Islet precursor cell (in vitro differentiated cells): Measurements from ENCODE around the gene FOXJ3.
A peak's percentile ranks its signal among the peaks of the same experiment; 100 is the strongest.
"Not testable (repeated sequence)": the region's sequence is repeated elsewhere in the genome, so short reads cannot be mapped to it uniquely, and the experiment has no call there.

Experiments used
- DNase-seq: peaks from one replicate; pipeline ENCODE4 v3.0.0-alpha.2; 2018

FOXJ3 gene

DNA sequence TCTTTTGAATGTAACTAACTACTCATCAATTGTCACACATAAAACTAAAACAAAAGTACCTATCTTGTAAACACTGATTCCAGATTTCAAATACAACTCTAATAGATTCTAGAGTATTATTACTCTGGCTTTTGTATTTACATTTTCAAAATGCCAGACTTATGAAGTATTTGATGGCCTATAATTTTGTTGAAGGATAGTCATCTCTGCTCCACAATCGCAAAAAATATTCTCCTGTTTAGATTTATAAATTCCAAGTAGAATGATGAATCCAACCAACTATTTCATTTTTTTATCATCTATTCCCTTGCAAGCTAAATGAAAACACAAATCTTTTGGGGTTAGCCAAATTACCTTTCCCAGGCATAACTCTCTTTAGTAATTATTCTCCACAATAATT lies 95.5 kb downstream of the FOXJ3 start:
- no peak for DNase-seq

GRCh38 chr1:42239041-42239440 lies 96.0 kb downstream of the FOXJ3 start:
- no peak for DNase-seq

DNA sequence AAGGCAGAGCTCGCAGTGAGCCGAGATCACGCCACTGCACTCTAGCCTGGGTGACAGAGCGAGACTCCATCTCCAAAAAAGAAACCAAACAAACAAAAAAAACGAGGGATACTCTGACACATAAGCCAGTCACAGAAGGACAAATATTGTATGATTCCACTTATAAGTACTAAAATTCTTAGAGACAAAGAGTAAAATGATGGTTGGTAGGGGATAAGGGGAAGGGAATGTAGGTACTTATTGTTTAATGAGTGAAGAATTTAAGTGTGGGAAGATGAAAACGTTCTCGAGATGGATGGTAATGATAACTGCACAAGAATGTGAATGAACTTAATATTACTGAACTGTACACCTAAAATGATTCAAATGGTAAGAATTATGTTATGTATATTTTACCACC lies 103.8 kb downstream of the FOXJ3 start:
- no peak for DNase-seq

GRCh38 chr1:42228938-42229337 lies 106.1 kb downstream of the FOXJ3 start:
- DNase-seq, result no peak

DNA sequence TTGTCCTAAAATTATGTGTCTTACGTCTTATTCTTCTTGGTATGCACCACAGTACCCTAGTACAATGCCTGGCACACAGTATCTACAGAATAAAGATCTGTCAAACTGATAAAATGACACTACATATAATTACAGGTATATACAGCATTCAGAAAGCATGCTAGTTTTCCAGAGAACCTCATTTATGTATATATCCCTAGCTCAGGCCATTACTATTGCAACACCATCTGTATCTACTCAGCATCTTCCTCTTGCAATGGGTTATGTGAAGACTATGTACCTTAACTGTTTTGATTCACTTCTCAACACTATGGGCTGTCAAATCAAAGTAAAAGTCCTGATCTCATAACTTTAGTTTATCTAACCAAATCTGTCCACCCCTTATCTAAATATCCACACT lies 112.0 kb downstream of the FOXJ3 start:
- DNase-seq, result no peak

- DNase-seq, result no peak
Observed at GRCh38 chr1:42221952-42222606, 113.0 kb downstream of the FOXJ3 start.

DNA sequence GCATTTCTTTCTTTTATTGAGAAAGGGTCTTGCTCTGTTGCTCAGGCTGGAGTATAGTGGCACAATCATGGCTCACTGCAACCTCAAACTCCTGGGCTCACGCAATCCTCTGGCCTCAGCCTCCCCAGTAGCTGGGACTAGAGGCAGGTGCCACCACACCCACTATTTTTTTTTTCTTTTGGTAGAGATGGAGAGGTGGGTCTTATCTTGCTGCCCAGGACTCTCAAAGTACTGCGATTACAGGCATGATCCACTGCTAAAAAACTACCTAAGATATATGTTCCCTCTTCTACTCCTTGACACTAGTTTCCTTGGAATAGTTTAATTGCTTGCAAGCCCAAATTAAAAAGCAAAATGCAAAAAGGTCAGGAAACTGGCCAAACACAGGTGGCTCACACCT lies 113.6 kb downstream of the FOXJ3 start:
- no peak for DNase-seq

DNA sequence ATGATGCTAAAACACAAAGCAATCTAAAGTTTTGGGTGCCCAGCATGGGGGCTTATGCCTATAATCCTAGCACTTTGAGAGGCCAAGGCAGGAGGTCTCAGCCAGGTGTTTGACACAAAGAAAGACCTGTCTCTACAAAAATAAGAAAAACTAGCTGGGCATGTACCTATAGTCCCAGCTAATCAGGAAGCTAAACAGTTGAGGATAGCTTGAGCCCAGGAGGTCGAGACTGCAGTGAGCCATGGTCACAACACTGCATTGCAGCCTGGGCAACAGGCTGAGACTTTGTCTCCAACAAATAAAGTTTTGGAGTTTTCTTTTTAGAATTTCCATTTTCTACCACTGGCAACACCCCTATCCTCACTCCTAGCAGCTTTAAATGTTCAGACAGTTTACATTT lies 115.4 kb downstream of the FOXJ3 start:
- DNase-seq, result no peak

DNA sequence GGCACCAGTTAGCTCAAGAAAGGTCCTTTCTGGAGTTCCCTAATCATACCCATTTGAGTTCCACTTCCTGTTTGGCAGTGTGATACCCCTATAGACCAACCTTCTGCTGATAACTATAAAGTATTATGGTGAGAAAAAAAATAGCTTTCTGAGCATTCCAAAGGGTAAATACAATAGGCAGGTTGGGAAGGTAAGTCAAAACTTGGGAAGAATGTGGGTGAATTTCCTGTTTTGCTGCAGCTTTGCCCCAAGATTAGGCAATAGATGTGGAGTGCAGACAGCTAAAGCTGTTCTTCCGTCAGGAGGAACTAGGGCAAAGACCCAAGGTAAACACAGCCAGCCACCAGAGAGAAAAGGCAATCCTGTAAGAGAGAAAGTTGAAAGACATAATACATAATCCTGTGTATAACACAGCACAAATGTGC lies 120.6 kb downstream of the FOXJ3 start:
- DNase-seq, result no peak

GRCh38 chr1:42211224-42211623 lies 123.8 kb downstream of the FOXJ3 start:
- no peak for DNase-seq

DNA sequence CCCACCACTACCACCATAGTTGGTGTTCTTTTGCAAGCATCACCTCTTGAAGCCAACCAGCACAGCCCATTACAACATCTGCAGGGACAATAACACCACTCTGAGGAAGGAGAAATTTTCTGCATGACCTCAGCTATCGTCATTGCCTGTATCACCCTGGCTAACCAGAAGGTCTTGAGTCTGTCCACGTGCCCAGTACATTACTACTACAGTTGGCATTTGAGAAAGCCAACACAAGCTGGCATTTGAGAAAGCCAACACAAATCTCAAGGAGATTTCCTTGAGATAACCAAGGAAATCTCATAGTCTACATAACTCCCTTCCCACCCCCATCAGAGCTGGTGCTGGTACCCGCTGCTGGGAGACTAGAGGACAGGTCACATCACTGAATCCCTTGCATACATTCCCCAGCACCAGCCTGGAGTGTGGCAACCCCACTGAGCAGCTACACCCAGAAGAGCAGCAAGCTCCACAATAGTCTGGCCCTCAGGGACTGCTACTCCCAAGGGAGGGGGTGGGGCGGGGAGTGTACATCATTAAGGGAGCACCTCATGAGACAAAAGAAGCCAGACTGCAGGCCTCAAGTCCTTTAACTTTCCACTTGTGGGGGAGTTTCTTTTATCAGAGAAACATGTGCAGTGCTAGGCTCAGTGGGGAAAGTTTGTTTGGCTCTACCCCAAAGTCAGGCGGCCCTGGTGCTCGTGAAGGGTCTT lies 124.5 kb downstream of the FOXJ3 start:
- DNase-seq, result no peak

- peak; percentile 91 for DNase-seq
Observed at GRCh38 chr1:42209526-42210251, 125.3 kb downstream of the FOXJ3 start.

DNA sequence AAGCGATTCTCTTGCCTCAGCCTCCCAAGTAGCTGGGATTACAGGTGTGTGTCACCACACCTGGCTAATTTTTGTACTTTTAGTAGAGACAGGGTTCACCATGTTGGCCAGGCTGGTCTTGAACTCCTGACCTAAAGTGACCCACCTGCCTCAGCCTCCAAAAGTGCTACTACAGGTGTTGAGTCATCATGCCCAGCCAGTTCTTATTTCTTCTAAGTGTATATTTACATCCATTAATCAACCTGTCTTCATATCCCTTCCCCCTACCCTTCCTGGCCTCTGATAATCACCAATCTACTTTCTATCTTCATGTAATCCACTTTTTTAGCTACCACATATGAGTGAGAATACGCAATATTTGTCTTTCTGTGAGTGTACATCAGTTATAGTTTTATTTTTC lies 128.1 kb downstream of the FOXJ3 start:
- DNase-seq, result not testable (repeated sequence)

- peak; percentile 84 for DNase-seq
Observed at GRCh38 chr1:42206164-42206563, 128.9 kb downstream of the FOXJ3 start.

- DNase-seq, result no peak
Observed at GRCh38 chr1:42201986-42202385, 133.0 kb downstream of the FOXJ3 start.

DNA sequence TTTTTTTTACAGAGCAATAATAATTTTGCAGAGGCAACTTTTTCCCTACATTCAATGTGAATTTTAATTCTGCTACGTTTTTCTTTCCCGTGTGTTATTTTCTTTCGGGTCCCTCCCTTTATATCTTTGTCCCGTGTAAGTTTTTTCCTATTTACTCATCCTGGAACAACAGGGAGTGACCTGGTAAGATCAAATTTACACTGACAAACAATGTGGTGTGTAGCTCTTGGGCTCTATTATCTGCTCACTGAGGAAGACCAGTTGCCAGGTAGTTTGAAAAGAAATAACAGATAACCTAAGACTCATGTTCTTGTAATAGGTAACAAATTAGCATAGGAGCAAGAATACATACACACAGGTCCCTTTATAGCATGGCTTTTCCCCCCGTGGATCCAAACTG lies 136.8 kb downstream of the FOXJ3 start:
- DNase-seq, result no peak

GRCh38 chr1:42195841-42196240 lies 139.2 kb downstream of the FOXJ3 start:
- DNase-seq, result peak; percentile 50

DNA sequence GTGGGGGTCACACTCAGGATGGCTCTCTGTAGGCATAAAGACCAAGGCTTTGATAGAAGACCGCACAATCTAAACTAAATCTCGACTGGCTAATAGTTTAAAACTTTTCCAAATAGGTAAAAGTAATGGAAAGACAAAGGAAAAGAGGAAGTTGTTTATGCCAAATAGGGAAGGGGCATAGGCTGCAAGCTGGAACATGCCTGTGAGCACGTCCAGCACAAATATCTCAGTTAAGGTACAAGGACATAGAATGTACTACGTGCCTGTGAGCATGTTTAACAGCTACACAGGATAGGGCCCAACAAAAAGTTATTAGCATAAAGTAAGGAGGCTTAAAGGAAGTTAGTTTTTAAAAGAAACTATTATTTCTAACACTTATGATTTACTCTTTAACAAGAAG lies 142.9 kb downstream of the FOXJ3 start:
- DNase-seq, result no peak

GRCh38 chr1:42191319-42191718 lies 143.7 kb downstream of the FOXJ3 start:
- DNase-seq, result no peak

- no peak for DNase-seq
Observed at GRCh38 chr1:42189931-42190853, 144.8 kb downstream of the FOXJ3 start.

- DNase-seq, result no peak
Observed at GRCh38 chr1:42186152-42186551, 148.9 kb downstream of the FOXJ3 start.

GRCh38 chr1:42184616-42185015 lies 150.4 kb downstream of the FOXJ3 start:
- no peak for DNase-seq

GRCh38 chr1:42183957-42184268 lies 151.1 kb downstream of the FOXJ3 start:
- DNase-seq, result no peak
